GM20431 (cell line): Measurements from ENCODE around the gene BIRC3.

ENCODE experiments used
- in situ Hi-C: fragments of 300-500 bp; cut with MseI, MboI; formaldehyde crosslinking; loops from one replicate; pipeline ENCODE4 v1.15.0; 2020; ENCODE audit warnings: low sequenced_read_pairs; ENCODE audit not compliant: unreplicated experiment

BIRC3 gene

DNA sequence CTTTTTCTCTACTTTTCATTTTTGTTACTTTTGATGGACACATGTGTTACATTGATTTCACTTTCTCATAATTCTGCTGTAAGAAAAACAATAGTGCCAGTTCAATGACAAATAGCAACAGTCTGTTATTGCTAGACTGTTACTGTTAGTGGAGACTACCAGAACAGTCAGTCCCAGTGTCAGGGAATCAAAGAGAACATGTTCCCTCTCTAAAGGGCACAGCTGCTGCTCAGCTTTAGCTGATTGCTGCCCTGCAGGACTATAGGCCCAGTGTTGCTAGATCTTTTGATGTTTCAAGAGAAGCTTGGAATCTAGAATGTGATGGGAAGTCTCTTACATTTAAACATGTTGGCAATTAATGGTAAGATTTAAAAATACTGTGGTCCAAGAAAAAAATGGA lies 3.4 kb downstream of the BIRC3 start:
- in situ Hi-C loops, result no loop called here

DNA sequence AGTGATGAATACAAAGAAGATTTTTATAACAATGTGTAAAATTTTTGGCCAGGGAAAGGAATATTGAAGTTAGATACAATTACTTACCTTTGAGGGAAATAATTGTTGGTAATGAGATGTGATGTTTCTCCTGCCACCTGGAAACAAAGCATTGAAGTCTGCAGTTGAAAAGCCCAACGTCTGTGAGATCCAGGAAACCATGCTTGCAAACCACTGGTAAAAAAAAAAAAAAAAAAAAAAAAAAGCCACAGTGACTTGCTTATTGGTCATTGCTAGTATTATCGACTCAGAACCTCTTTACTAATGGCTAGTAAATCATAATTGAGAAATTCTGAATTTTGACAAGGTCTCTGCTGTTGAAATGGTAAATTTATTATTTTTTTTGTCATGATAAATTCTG lies 5.3 kb downstream of the BIRC3 start:
- in situ Hi-C loops, result no loop called here

DNA sequence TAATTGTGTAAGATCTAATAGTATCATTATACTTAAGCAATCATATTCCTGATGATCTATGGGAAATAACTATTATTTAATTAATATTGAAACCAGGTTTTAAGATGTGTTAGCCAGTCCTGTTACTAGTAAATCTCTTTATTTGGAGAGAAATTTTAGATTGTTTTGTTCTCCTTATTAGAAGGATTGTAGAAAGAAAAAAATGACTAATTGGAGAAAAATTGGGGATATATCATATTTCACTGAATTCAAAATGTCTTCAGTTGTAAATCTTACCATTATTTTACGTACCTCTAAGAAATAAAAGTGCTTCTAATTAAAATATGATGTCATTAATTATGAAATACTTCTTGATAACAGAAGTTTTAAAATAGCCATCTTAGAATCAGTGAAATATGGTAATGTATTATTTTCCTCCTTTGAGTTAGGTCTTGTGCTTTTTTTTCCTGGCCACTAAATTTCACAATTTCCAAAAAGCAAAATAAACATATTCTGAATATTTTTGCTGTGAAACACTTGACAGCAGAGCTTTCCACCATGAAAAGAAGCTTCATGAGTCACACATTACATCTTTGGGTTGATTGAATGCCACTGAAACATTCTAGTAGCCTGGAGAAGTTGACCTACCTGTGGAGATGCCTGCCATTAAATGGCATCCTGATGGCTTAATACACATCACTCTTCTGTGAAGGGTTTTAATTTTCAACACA lies 6.4 kb downstream of the BIRC3 start:
- in situ Hi-C loops, result no loop called here

DNA sequence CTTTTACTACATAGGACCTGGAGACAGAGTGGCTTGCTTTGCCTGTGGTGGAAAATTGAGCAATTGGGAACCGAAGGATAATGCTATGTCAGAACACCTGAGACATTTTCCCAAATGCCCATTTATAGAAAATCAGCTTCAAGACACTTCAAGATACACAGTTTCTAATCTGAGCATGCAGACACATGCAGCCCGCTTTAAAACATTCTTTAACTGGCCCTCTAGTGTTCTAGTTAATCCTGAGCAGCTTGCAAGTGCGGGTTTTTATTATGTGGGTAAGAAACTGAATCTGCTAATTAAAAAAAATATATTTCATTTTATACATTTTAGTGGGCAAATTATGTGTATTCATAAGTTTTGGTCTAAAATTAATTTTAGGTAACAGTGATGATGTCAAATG lies 7.8 kb downstream of the BIRC3 start:
- in situ Hi-C loops, result loop anchor here (25.0 kb wide), 1 partner anchor 287 kb away; no protein-coding TSS in a partner anchor

- in situ Hi-C loops, result loop anchor here (25.0 kb wide), 1 partner anchor 284 kb away; no protein-coding TSS in a partner anchor
These were observed 11.5 kb downstream of the BIRC3 start for GRCh38 chr11:102328748-102329147.

- in situ Hi-C loops, result loop anchor here (25.0 kb wide), 1 partner anchor 282 kb away; no protein-coding TSS in a partner anchor
These were observed 12.9 kb downstream of the BIRC3 start for GRCh38 chr11:102330231-102330630.

GRCh38 chr11:102331341-102331740 lies 14.1 kb downstream of the BIRC3 start:
- in situ Hi-C loops, result loop anchor here (25.0 kb wide), 1 partner anchor 281 kb away; no protein-coding TSS in a partner anchor

DNA sequence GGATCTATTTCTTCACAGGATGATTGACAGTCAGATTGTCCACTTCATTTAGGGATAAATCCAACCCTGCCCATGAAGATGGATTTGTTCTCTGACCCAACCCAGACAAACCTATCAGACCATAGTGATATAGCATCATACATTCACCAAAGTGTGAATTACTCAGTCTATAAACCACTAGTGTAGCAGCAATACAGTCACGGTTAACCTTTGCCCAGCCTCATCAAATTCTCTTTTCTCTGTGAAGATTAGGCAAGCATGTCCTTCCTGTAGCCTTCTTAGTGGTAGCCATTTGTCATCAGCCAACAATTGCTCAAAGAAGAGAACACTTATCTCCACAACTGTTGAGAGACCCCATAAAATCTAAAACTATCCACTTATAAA lies 15.3 kb downstream of the BIRC3 start:
- in situ Hi-C loops, result loop anchor here (25.0 kb wide), 1 partner anchor 280 kb away; no protein-coding TSS in a partner anchor

DNA sequence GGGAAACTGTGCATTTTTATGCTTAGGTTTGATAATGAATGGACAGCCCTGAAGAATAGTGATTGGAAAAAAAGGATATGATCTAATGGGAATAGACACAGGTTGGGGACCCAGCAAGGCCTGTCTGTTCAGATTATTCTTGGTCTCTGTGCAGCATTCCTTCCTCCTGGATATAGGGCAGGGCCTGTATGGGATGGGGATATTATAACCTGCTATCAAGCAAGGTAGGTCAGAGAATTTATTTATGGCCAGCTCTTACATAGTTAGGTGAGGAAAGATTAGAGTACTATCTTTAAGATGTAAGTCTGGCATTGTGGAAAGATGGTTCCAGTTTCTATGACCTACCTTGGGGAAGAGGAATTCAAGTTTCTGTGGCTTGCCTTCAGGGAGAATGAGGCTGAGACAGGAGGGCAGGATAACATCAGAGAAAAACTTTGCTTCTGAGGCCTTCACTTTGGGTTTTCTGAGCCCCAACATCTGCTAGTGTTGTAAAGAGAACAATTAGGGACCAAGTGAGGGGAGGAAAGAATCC lies 21.3 kb downstream of the BIRC3 start:
- in situ Hi-C loops, result loop anchor here (25.0 kb wide), 1 partner anchor 274 kb away; no protein-coding TSS in a partner anchor

DNA sequence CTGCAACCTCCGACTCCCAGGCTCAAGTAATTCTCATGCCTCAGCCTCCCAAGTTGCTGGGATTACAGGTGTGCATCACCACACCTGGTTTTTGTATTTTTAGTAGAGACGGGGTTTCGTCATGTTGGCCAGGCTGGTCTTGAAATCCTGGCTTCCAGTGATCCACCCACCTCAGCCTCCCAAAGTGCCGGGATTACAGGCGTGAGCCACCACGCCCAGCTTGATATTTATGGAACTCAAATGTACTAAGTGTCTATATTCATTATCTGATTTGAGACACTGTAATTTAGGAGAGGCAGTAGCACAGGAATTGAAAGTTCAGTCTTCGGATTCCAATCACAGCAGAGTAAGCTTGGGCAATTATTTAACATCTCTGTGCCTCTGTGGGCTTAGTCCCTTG lies 24.0 kb downstream of the BIRC3 start:
- in situ Hi-C loops, result loop anchor here (25.0 kb wide), 1 partner anchor 271 kb away; no protein-coding TSS in a partner anchor

- in situ Hi-C loops, result loop anchor here (25.0 kb wide), 1 partner anchor 270 kb away; no protein-coding TSS in a partner anchor
These were observed 24.6 kb downstream of the BIRC3 start for GRCh38 chr11:102341844-102342318.

DNA sequence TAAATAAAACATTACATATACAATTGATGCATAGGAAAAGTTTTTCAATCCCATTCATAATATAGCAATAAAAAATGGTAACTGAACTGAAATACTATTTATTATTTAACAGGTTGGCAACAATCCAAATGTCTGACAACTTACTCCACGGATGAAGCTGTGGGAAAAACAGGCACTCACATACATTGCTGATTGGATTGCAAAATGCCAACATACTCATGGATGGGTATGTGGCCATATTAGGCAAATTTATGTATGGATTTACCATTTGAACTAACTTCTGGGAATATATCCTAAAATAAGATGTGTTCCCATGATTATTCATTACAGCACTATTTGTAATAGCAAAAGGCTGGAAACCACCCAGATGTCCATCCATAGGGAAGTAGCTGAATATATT lies 26.5 kb downstream of the BIRC3 start:
- in situ Hi-C loops, result loop anchor here (25.0 kb wide), 1 partner anchor 268 kb away; no protein-coding TSS in a partner anchor

DNA sequence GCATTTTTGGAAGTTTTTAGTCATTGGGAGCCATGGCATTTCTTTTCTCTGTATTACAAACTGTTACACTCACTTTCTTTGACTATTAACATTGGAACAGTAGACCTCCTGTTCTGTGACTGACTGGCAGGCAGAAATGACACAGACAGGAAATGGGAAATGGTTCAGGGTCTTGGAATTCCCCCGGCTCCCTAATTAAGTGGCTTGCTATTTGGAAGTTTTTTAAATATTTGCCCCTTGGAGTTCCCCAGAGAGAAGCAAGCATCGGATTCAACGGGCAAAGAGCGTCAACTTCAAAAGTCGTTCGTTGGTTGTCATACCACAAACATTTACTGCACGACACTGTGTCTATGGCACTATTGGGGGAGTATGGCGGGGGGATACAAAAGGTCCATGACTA lies 28.6 kb downstream of the BIRC3 start:
- in situ Hi-C loops, result loop anchor here (25.0 kb wide), 1 partner anchor 266 kb away; no protein-coding TSS in a partner anchor

GRCh38 chr11:102346456-102346747 lies 29.1 kb downstream of the BIRC3 start:
- in situ Hi-C loops, result loop anchor here (25.0 kb wide), 1 partner anchor 266 kb away; no protein-coding TSS in a partner anchor

DNA sequence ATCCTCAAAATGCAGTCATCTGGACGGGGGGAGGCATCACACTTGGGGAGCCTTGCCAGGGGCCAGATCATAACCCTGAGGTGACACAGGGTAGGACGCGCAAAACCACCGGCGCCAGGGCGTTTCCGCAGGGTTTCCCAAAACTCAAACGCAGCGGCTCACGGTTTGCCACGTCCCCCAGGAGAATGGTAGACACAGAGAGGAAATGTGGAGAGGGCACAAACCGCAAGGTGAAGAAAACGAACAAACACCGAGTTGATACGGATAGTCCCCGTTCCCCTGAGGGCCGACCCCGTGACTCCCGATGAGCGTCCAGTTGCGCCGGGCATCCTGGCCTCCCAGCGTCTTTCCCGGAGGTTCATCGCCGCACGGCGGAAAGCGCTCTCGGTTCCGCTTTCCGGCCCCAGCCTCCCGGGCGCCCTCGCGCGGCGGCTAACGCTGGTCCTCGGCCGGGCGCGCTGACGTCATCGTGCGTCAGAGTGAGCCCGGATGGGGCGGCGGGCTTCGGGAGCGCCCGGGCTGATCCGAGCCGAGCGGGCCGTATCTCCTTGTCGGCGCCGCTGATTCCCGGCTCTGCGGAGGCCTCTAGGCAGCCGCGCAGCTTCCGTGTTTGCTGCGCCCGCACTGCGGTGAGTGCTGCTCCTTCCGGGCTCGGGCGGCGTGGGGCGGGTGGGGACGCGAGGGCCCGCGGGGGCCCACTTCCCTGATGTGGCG lies 29.6 kb downstream of the BIRC3 start, which contains the start of gene BIRC2:
Gene BIRC2, plus strand, starts transcription at position 467 of the 714 bp plus-strand sequence. CDS start 2,641 bp downstream, outside the sequence.
- in situ Hi-C loops, result loop anchor here (25.0 kb wide), 1 partner anchor 265 kb away; no protein-coding TSS in a partner anchor

- in situ Hi-C loops, result loop anchor here (25.0 kb wide), 1 partner anchor 265 kb away; no protein-coding TSS in a partner anchor
These were observed 30.4 kb downstream of the BIRC3 start for GRCh38 chr11:102347462-102348370.

- in situ Hi-C loops, result no loop called here
These were observed 39.8 kb downstream of the BIRC3 start for GRCh38 chr11:102357116-102357515.

DNA sequence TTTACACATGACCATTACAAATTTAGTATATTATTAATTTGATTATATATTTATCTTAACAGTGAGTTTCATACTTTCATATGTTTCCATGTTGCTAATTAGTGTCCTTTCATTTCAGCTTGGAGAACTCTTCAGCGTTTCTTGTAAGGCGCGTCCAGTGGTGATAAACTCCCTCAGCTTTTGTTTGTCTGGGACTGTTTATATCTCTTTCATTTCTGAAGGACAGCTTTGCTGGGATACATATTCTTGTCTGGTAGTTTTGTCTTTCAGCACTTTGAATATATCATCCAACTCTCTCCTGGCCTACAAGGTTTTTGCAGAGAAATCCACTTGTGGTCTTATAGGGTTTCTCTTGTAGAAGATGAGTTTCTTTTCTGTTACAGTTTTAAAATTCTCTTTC lies 42.1 kb downstream of the BIRC3 start:
- in situ Hi-C loops, result no loop called here

- in situ Hi-C loops, result no loop called here
These were observed 43.4 kb downstream of the BIRC3 start for GRCh38 chr11:102360681-102361080.
